ENCODE results near the gene SCARB1.

DNA sequence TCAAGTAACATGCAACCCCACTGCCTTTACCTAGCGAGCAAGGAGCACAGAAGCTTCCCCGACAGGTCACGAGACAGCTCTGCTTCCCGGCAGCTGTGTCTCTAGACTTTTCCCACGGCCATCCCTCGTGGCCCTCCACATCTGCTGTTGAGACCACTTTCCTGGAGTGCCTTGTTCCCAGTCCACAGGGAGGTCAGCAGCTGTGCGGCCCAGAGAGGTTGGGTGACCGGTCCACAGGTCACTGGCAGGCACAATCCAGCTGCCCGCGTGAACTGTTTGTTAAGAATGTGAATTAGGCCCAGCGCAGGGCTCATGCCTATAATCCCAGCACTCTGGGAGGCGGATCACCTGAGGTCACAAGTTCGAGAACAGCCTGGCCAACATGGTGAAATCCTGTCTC is 71.5 kb downstream of the SCARB1 start:
- TF ChIP-seq CTCF (conservative IDR thresholded peaks at IDR 0.05 in 1 of 2, IDR thresholded peaks at IDR 0.05 in 1 of 2; ENCODE audit: low read depth in 1 of 2, low read length in 2 of 2) (no peak), EZH2 (IDR thresholded peaks at IDR 0.05; ENCODE audit: low read length, missing control alignments) (no peak)
